ENCODE data around the gene ERCC6L2. TPM values are rescaled to one million over a fixed set of nuclear protein-coding genes. Genes with fewer than 3 reads are reported as not detected.

ERCC6L2 gene
- total and polyA plus RNA-seq, 2 of the 8 experiments (the other 6 are each of a cell fraction or from before 2014, with no cell fraction given) = 9.8 to 50.0 TPM

DNA sequence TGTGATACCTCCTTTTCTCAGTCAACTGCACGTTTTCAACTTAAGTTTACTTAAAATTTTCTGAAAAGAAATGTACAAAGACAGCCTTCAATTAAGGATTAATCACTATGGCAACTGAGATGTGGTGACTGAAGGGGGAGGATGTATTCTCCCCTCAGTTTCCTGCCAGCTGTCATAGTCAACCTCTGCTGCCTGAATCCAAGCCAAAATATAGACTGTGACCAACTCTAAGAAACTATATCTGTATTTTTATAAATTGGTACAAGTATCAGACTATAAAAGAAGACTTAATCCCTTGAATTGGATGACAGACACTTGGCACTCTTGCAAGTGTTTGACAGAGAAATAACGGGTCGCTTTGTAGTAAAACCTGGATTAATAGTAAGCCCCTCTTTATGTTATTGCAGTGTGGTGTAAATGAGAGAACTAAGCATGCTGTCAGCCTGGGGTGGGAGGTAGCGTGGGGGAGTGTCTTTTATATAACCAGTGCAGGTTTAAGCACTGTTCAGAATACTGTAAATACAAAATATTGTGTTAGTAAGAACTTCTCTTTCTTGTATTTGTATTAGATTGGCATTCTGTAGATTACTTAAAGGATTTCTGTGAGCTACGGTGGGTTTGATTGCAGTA lies 106.4 kb downstream of the ERCC6L2 start (continued):
- no peak for TF ChIP-seq CHD1 (IDR thresholded peaks at IDR 0.05; ENCODE audit: low read depth, low read length)
- TF ChIP-seq CBX8 (IDR thresholded peaks at IDR 0.05; ENCODE audit: borderline replicate concordance, low read depth, low read length) = no peak
- no peak for TF ChIP-seq EZH2 (IDR thresholded peaks at IDR 0.05; ENCODE audit: low read depth, low read length, severe bottlenecking)
- TF ChIP-seq TAF7 (optimal IDR thresholded peaks at IDR 0.05; ENCODE audit: borderline replicate concordance, low read depth, low read length) = no peak
- no peak for TF ChIP-seq CHD2 (IDR thresholded peaks at IDR 0.05; ENCODE audit: low read length)
